SKM-1 (cell line): ENCODE measurements around the gene TDRD3.
"Not testable (repeated sequence)": the region's sequence is repeated elsewhere in the genome, so short reads cannot be mapped to it uniquely, and the experiment has no call there.

Experiments
- DNase-seq: peaks from one replicate; lab custom pipeline; 2025; ENCODE audit not compliant: unreplicated experiment; lab: John Stamatoyannopoulos, UW

TDRD3 gene

DNA sequence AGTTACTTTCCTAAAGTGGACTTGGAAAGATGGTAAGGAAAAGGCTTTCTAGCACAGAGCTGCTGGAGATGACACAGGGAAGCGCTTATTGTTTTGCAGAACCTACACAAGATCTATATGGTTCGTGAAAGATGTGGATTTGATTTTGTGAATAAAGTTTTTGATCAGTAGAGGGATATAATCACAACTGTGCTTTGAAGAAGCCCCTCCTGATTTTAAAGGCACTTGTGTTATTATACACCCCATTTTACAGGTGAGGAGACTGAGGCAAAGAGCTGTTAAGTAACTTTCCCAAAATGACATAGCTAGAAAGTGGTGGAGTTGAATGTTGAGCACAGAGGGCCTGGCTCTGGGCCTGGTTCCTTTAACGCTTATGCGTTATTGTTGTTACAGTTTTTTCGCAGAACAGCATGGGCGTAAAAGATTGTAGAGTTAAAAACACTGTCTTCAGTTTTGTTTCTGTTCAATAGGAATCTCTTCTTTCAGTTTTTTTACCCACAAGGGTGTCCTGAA is 1.4 kb downstream of the TDRD3 start:
- no peak for DNase-seq

DNA sequence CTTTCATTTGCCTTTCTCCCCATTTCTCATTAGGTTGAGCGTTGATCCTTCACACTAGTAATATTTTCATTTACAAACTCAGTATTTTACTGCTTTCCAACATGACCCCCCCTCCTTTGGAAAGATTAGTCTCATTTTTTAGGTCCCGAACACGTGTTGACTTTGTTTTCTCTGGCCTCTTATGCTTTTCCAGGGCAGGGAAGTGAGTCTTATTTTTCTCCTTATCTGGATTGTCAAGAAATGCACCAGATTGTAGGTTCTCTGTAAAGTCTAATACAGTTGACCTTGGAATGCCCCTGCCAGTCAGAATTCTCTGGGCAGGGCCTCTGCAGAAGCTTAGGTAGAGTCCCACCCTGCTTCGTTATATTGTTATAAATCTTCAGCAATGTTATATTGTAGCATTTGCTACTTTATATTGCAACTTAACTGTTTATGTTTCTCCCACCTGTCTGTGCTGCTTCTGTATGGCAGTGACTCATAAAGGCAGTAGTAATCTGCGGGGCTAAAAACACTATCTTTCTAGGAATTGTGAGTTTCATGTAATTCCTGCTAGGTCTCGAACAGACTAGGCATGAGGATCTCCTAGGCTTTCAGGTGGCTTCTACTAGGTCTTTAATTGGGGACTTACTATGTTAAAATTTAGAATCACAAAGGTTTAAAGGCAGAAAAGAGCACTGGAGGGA is 2.0 kb downstream of the TDRD3 start:
- no peak for DNase-seq

DNA sequence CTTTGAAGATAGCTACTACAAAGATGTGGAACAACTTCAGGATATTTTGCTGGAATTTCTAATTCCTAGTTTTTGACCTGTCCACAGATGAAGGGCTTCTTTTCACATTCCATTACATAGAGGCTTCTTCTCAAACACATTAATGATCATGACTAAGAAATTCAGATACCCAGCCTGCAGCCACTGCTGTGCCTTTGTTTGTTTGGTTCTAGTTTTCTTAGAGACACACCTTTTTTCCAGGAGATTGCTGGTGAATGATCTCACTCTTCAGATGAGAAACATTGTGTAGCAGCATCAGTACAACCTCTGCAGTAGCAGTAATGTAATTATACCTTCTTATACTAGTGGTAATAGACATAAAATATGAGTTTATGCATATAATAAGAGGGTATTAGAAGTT is 5.0 kb downstream of the TDRD3 start:
- no peak for DNase-seq

DNA sequence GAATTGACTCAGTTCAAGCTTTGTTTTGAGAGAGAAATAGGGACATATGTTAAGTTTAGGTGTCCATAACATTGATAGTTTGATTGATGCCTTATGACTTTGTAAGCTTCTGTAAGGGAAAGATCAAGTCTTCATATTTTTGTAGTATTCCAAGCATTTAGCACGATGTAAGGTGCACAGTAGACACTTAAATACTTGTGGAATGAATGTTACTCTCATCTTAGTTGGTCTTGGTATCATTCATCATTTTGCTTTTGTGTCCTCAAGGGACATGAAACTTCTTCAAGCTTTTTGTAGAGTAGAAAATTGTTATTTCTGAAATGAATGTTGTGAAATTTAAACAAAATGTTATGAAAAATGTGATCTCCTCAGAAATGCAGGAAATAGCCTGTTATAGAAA is 10.1 kb downstream of the TDRD3 start:
- DNase-seq: no peak

DNA sequence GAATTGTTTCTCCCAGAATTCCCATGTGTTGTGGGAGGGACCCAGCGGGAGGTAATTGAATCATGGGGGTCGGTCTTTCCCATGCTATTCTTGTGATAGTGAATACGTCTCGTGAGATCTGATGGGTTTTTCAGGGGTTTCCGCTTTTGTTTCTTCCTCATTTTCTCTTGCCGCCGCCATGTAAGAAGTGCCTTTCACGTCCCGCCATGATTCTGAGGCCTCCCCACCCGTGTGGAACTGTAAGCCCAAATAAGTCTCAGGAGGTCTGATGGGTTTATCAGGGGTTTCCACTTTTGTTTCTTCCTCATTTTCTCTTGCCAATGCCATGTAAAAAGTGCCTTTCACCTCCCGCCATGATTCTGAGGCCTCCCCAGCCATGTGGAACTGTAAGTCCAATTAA is 10.8 kb downstream of the TDRD3 start:
- not testable (repeated sequence) for DNase-seq

DNA sequence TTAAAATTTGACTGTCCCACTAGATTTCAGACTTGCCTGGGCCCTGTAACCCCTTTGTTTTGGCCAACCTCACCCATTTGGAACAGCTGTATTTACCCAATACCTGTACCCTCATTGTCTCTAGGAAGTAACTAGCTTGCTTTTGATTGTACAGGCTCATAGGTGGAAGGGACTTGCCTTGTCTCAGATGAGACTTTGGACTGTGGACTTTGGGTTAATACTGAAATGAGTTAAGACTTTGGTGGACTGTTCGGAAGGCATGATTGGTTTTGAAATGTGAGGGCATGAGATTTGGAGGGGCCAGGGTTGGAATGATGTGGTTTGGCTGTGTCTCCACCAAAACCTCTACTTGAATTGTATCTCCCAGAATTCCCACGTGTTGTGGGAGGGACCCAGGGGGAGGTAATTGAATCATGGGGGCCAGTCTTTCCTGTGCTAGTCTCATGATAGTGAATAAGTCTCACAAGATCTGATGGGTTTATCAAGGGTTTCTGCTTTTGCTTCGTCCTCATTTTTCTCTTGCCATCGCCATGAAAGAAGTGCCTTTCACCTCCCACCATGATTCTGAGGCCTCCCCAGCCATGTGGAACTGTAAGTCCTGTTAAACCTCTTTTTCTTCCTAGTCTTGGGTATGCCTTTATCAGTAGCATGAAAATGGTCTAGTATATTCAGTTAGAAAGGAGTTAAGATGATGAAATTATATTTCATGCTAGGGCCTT is 12.7 kb downstream of the TDRD3 start:
- not testable (repeated sequence) for DNase-seq

DNA sequence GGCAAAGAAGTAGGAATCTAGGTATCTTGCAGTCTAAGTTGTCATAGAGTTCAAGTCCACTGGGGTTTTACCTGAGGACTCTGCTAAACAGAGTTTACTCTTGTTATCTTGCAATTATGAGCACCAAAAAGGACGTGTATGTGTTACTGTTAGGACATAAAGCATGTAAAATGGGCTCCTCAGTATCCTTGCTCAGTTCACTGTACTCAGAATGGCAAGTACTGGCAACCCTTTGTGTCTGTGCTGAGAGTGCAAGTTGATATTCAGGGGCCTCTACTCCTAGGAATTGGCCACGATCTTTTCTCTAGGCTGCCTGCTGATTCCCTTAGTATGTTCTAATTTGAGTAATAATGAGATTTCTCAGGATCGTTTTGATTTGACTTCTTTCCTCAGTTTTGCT is 13.3 kb downstream of the TDRD3 start:
- no peak for DNase-seq

DNA sequence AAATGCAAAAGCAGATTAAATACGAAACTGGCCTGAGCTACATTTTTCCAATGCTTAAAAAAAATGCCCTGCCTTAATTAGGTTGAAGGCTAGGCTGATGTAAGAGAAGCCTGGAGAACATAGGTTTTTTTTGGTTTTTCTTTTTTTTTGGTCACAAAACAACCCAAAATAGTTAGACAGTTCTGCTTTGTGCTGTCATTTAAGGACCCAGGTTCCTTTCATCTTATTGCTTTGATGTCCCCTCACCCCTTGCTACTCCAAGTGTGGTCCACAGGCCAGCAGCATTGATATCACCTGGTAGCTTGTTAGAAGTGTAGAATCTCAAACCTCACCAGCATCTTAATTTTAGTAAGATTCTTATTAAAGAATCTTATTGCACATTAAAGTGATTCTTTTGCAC is 14.4 kb downstream of the TDRD3 start:
- no peak for DNase-seq

DNA sequence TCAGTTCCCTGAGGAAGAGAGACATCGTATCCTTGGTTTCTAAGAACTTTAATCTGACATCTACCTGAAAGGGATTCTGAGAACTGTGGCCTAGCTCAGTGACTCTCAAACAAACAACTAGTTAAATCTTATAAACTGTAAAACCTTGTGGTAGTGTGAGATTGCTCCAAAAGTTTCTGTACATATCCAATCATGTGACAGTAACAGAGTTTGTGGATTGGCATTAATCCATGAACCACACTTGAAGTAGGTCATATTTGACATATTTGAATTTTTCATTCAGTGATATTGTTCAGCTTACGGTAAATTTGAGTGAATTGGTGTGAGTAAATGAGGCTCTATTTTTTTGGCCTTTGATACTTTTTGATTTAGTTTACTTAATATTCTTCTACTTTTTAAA is 15.0 kb downstream of the TDRD3 start:
- DNase-seq: no peak

DNA sequence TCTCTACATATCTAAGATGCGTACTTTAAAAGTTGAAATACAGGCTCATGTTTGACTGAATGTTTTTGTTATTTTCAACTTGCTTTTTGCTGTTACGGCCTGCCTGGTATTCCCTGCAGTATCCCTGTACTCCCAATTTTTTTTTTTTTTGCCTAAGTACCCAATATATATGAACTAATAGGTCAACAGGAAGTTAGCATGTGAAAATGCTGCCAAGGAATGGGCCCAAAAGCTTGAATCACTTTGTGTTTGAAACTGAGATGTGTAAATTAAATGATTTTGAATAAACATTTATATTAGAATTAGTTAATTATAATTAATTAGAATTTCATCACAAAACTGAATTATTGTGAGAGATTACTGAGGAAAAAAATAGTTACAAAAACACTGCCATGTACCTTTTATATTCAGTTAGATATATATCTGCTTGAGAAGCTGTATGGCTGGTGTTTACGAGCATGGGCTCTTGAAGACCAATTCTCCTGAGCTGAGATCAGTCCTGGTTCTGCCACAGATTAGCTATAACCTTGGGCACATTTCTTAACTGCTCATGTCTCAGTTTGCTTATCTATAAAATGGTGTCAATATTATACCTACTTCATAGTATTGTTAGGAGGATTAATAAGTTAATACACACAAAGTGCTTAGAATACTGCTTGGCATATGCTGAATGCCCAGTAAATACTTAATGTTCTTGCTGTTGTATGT is 16.0 kb downstream of the TDRD3 start:
- DNase-seq: no peak

DNA sequence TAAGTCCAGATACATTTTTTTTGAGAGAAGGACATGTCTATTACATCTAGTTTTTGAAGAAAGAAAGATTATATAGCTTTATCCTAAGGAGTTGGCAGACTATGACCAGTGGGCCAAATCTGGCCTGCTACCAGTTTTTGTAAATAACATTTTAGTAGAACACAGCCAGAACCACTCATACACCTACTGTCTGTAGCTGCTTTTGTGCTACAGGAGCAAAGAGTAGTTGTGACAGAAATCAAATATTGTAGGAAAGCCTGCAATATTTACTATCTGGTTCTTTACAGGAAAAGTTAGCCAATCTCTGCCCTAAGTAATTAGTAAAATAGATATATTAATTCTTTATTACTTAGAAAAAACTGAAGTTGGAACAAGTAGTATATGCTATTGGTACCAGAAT is 17.2 kb downstream of the TDRD3 start:
- DNase-seq: no peak

DNA sequence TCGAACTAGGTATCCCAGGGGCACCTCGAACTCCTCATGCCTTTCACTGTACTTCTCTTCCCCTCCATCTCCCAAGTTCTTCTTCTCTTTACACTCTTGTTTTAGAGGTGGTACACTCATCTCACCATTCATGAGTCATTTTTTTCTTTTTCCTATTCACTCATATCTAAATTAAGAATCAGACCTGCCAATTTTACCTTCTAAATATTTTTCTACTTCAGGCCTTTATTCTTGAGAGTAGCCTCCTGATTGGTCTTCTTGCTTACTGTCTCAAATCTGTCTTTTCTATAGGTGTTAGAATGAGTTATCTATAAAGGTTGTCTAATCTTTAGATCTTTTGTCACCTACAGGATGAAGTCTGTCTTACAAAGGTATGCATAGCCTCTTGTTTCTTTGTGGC is 20.7 kb downstream of the TDRD3 start:
- no peak for DNase-seq

DNA sequence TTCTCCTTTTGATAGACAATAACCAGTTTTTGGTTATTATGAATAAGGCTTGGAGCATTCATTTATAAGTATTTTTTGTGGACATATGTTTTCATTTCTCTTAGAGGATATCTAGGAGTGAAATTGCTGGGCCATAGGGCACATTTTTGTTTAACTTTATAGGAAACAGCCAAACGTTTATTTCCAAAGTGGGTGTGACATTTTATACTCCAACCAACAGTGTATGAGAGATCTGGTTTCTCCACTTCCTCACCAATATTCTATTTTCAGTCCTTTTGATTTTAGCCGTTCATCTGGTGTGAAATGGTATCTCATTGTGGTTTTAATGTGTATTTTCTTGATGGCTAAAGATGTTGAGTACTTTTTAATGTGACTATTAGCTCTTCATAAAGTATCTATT is 21.9 kb downstream of the TDRD3 start:
- DNase-seq: no peak

DNA sequence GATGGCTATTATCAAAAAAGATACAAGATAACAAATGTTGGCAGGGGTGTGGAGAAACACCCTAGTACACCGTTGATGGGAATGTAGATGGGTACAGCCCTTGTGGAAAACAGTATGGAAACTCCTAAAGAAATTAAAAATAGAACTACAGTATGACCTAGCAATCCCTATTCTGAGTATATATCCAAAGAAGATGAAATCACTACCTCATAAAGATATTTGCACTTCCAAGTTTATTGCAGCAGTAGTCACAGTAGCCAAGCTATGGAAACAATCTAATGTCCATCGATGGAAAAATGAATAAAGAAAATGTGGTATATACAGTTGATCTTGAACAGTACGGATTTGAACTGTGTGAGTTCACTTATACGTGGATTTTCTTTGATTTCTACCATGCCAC is 28.3 kb downstream of the TDRD3 start:
- DNase-seq: no peak

DNA sequence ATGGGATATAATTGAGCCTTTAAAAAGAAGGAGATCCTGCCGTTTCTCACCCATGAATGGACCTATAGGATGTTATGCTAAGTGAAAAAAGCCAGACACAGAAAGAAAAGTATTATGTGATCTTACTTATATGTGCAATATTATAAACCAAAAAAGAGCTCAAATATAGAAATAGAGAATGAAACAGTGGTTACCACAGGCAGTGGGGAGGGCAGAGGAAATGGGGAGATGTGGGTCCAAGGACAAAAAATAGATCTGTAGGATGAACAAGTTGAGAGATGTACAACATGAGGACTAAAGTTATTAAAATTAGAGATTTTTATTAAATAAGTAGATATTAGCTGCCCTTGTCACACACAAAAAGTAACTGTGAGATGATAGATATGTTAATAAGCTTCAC is 29.1 kb downstream of the TDRD3 start:
- no peak for DNase-seq

DNA sequence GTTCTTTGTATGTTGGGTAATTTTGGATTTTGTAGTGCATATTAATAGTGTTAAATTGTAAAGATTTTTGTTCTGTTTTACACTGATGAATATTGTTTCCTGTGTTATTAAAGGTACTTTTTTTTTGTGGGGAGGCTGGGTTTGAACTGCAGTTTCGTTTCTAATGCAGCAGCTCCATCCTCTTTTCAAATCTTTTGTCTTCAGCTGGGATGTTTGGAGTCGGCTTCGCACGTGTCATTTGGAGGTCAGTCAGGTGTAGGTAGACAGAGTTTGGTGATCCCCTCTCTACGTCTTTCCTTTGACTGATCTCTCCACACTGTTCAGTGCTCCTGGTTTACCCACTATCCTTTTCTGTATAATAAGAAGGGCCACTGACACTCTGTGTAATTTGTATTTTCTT is 30.3 kb downstream of the TDRD3 start:
- no peak for DNase-seq

DNA sequence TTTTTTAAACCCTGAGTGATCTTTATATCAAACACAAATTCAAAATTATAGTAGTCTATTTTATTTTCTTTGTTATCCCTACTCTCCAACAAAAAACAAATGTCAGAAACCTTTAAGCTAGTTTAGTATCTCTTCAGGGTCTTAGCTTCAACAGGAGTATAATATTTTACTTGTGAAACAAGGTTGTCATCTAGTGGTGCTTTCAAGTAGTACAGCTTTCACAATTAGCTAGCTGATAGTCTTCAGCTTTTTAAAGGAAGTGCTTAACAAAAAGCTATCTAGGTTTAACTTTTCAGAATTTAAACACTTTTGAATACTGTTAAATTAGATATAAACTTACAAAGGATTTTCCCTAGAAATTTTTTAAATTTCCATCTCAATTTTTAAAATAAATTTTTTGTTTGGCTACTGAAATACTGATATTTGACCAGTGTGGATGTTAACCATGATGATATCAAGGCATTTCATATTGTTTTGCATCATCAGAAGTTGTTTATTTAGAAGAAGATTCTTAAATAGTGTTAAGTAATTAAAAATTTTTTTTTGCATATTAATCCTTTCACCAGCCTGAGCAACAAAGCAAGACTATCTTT is 34.2 kb downstream of the TDRD3 start:
- DNase-seq: peak; percentile 55

DNA sequence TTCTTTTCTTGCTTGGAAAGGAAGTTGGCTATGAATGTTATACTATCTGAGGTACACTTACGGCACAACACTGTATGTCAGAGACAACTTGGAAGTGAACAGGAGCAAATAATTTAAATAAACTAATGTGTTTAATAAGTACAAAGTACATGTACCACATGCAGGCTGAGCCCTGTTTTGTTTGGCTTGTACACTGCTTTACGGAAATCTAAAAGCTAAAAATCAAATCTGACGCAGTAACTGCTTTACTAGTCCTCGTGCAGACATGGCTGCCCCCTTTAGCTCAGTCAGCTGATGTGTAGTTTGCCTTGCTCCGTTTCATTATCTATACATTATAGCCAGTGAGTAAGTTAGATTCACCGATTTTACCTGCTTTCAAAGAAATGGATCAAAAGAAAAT is 36.5 kb downstream of the TDRD3 start:
- no peak for DNase-seq

DNA sequence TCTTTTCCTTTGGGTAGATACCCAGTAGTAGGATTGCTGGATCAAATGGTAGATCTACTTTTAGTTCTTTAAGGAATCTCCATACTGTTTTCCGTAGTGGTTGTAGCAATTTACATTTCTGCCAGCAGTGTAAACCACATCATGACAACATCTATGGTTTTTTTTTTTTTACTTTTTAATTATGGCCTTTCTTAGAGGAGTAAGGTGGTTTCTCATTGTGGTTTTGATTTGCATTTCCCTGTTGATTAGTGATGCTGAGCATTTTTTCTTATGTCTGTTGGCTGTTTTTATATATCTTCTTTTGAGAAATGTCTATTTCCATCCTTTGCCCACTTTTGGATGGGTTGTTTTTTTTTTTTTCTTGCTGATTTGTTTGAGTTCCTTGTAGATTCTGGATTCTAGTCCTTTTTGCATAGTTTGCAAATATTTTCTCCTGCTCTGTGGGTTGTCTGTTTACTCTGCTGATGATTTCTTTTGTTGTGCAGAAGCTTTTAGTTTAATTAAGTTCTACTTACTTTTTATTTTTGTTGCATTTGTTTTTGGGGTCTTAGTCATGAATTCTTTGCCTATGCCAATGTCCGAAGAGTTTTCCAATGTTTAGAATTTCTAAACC is 38.8 kb downstream of the TDRD3 start:
- no peak for DNase-seq

DNA sequence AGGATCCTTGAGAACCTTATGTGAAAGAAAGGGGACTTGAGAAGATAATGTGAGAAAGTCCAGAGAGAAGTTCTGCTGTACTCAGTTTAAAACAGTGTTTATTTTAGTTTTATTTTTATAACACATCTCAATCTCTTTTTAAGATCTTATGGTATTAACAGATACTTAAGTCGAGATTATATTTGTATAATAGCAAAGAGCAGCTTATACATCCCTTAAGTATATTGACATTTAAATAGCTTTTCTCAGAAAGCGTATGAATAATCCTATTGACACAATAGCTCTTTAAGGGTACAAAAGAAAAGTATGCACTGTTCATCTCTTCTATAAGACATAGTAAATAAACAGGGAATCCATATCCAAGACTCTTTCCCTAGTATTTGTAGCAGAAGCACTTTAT is 42.2 kb downstream of the TDRD3 start:
- no peak for DNase-seq

DNA sequence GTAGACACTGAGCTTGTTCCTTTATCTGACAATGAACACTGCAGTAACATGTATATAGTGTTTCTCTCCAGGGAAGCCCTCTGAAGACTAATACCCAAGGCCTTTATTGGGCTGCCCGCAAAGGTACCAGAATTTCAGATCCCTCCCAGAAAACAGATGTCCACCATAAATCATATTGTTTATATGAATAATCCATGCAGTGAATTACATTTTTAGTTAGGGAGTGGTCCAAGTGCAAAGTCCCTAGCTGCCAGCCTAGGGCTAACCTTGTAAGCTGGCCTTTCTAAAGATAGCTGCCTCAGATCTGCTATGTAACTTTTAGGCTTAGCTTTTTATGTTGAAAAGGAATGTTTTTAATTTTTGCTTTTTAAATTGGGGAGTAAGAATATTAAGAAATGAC is 44.7 kb downstream of the TDRD3 start:
- DNase-seq: no peak
